HG03469 (cell line): Measurements from ENCODE around the gene TRABD2B.

Source experiments
- ATAC-seq: cut with Tn5 transposase; IDR thresholded peaks from one replicate; pipeline ENCODE4 v1.9.1; 2021; ENCODE audit warnings: mild to moderate bottlenecking, moderate library complexity, moderate number of reproducible peaks; ENCODE audit not compliant: unreplicated experiment

TRABD2B gene

DNA sequence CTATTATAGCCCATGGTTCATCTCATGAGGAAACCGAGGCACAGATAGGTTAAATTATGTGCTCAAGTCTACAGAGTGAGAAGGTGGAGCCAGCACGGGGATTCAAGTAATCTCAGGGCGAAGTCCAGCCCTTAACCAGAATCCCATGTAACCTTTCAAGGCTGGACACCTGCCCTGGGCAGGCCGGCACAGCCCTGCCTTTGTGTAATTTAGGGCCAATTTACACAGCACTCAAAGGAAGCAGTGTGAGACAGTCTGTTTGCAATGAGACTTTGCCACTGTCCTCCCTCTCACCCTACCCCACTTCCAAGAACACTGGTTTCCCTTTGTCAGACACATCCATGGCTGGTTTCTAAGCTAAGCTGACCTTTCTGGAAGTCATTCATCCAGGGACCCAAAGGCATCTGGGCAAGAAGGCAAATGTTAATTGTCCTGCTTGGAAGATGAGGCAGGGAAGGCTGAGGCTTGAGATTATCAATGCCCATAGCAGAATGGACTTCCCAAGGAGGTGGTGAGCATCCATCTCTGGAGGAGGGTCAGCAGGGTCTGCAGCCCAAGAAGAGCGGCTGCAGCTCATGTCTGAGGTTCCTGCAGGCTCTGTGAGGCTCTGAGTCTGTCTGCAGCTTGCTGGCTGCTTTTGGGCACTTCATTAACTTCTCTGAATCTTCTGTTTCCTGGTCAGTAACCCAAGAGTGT, 159.2 kb downstream of the TRABD2B start:
- ATAC-seq, result no peak

DNA sequence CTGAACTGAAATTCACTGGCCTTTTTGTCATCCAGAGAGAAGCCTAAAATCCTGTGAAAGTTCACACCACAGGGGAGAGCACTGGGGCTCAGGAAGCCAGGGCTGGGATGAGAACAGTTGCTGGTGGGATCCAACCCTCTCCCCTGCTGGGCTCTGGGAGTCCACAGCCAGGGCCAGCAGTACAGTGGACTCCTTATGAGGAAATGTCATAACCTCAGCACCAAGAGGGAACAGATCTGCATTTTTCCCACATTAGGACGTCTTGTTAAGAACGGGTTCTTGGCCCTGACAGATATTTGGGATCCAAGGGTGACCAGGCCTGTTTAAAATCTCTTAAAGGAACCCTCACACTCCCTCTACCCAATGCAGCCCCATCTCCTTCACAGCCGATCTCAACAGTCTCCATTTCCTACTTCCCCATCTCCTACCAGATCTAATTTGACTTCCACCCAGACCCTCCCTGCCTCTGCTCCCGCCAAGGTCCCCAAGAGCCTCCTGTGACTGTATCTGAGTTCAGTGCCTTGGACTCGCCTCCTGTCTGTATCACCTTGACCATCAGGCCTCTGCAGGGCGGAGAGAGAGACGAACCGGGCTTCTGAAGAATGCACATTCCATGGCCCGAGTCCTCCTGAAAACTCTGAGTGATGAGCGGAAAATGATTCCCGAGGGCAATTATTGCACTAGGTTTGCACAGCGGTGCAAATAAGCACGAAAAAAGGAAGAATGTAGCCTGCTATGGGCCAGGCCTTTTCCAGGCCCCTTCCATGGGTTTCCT, 159.9 kb downstream of the TRABD2B start:
- no peak for ATAC-seq

DNA sequence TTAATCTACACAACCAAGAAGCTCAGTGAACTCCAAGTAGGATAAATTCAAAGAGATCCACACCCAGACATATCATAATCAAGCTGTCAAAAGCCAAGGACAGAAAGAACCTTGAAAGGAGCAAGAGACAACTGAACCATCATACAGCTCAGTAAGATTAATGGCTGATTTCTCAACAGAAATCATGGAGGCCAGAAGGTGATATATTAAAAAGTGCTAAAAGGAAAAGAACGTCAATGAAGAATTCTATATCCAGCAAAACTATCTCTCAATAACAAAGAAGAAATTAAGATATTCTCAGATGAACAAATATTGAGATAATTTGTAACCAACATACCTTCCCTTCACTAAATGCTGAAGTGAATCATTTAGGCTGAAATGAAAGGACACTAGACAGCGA, 161.8 kb downstream of the TRABD2B start:
- no peak for ATAC-seq

DNA sequence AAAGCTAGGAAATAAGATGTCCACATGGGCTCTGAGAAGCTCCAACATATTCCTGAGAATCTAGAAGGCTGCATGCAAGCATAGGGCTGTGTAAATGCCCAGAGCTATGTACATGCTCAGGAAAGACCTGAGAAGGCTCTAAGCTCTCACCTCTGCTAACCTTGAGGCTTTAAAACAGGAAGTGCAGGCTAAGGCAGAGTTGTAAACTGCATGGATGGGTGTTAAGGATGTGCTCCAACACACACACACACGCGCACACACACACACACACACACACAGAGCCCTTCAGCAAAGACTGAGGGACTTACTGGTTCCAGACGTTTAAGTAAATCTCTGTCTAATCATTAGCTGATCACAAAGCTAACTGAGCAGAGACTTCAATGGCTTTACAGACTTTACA, 162.9 kb downstream of the TRABD2B start:
- ATAC-seq, result no peak

DNA sequence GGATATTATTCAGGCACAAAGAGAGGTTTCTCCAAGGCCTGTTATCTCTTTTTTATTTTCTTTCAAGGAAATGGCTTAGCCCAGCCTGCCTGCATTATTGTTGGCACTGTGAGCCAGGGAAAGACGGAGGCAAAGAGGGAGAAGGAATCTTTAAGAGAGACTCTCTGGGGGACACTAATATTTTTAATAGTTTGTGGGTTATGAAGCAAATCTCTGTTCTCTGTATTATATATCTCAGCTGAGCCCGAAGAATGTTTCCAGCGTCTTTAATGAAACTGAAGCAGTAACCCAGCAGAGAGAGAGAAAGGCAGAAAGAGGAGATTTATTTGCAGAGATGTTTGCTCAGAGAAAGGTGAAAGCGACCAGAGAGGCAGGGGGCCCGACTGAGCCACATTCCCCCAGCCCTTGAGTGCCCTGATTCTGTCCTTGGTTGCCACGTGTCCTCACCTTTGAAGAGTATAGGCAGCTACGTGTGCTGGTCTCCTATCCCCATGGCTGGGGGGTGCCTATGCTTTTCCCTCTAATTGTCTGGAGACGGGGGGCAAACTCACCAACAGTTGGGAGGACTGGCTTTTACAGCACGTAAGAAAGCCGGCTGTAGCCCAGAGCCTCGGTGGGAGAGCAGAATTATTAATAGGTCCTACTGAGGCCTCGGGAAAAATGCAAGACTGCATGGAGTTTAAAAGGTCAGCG, 166.4 kb downstream of the TRABD2B start:
- ATAC-seq, result no peak

DNA sequence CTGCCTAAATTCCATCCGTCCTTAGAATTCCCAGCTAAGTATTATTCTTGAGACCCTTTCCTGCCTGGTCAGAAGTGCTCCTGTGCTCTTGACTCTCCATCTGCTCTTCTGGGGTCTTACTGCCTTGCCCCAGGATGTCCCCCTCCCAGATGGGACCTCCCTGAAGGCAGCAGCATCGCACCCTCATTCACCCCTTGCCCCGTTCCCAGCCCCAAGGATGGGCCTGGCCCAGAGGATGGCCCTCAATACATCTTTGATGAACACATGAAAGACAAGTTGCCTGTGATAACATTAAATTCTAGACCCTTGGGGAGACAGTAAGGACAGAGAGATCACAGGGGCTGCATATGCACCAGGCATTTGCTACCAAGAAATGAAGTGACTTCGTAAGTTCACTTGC, 167.2 kb downstream of the TRABD2B start:
- no peak for ATAC-seq

DNA sequence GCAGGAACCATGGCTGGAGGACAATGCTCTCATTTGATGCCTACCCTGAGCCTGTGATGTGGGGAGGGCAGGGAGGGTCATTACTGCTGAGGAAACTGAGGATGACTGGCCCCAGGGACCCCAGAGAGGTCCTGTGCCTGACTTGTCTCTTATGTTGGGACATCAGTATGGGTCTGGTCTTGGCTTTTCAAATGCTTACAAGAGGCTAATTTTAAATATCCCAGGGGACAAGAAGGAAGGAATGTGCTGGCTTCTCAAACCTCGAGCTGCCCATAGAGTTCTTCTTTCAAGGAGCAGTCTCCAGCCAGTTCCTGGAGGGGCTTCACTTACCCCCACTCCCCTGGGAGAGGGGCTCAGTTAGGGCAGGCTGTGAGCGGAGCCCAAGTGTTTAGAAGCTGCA, 168.2 kb downstream of the TRABD2B start:
- ATAC-seq, result no peak

DNA sequence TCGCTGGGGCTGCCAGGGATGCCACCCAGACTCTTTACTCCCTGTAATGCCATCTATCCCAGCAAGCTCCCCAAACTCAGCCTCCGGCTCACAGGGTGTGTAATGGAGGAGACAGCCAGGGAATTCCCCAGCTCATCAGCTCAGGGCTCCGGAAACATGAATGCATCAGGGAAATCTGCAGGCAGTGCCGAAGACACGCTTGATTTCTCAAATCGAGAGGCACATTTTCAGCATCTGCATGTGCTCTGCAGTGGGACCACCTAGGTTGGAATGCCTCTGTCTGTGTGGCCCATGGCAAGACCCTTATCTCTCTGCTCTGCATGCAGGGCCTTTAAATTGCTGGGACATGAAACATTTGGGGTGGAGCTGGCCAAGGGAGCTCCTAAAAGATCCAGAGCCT, 170.1 kb downstream of the TRABD2B start:
- no peak for ATAC-seq

DNA sequence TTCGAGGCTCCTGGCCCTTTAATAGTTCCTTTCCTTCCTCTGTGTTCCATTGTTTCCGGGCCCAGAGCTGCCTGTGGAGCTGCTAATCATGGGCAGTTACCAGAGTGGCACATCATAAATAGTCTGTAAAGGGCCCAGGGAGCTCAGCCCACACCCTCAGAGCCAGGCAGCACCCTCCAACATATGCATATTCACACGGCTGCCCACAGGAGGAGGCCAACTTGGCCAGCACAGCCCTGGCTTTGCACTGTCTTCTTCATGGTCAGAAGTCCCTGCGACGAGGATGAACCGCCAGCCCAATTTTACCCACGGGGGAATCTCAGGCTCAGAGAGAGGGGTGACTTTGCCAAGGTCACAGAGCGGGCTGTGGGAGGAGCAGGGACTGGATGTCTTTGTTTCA, 172.5 kb downstream of the TRABD2B start:
- ATAC-seq, result no peak

DNA sequence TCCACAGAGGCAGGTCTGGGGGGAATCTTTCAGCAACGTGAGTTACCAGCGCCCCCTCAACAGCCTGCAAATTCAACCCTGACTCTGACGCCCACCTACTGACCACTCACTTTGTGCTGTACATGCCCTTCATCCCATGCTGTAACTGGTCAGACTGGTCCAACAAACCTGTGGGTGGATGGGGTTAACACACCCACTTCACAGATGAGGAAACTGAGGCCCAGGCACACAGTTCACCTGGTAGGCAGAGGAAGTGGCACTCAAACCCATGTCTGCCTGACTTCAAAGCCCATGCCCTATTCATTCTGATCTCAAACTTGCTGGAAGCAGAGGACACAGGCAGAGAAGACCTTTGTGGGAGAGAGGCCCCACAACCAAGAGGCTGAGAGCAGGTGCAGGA, 172.9 kb downstream of the TRABD2B start:
- ATAC-seq, result no peak

DNA sequence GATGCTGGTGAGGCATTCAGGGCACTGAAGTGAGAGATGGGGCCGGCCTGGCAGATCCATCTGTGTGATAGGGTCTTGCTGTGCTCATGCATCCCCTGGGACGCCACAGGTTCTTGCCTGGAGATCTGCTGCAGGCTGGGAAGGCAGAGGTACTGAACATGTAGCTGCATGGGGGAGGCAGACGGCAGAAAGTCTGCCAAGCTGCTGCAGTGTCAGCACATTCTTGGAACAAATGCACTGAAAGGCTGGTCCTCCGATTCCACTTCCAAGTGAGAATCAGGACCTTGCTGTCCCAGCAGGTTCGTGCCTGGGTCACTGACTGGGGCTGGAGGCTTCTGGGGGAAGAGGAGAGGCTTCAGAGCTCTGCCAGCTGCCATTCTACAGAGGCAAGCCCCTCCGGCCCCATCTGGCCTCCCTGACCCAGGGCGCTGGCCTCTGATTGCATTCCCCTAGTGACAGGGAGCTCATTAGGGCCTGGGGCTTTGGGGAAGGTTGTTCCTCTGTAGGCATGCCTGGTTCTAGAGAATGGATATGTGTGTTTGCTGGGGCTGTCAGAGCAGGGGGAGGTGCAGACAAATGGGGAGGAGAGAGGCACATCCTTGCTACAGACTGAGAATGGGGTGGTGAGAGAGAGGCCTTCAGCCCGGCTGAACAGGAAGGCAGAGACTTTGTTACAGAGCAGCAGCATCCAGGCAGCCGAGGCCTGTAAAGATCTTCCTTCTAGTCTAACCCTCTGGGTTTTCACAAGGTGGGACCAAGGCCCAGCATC, 174.0 kb downstream of the TRABD2B start:
- ATAC-seq, result no peak

DNA sequence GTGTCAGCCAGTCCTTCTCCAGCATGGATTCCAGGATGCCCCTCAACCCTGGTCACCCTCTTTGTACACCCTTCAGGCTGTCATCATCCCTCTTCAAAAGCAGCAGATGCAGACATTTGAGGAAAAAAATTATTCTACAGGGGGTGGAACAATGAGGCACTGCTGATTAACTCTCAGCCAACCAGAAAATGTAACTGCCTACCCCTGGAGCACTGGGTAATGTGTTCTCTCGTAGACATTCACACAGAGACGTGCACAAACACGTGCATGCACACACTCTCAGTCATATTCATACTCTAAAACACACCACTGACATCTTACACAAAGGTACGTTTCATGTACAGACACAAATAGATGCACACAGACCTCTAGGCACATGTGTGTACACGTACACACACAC, 175.4 kb downstream of the TRABD2B start:
- no peak for ATAC-seq

DNA sequence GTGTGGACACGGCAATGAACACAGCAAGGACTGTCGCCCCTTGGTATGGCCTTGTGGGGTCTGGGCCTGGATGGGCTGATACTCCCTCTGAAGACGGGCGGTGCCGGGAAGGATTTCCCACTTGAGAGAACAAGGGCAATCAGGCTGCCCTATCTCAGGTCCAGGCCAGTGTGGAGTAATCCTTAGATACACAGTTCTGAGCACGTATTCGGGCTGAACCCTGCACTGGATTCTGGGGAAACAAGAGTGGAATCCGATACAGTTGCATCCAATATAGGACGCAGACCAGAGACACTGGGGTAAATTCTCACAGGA, 177.7 kb downstream of the TRABD2B start:
- no peak for ATAC-seq

DNA sequence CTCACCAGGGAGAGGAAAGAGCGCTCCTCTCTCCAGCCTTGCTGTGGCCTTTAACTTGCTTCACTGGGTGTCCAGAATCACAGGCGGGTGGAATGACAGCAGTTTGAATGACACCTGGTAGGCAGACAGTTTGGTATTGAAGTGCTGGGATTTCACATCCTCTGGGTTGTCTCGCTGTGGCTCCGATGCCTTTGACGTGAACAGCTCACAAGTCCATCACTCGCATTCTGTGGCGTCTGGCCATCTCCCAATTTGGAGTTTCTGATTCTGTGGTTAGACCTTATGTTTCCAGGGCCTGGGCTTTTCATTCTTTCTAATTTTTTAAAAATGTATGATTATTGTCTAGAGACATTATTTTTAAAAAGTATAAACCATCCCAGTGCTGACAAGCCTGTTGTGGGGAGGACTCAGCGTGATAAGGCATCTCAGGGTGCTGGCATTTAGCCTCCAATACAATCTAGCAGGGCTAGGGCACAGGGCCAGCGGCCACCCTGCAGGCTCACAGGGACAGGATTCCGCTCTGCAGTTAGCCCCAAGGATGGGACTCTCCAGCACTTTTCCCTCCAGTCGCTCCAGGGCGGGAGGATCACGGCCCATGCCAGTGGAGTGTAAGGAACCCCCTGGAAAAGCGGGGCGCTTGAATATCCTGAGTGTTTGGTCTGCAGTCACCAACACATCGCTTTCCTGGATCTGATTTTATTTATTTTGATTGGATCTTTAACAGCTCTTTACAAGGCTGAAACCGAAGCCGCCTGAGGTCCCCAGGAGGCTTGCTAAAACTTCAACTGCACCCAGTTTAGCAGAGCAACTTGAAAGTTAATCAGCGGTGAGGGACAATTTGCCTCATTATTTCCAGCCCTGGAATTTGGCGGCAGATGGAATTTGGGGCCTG, 178.3 kb downstream of the TRABD2B start:
- ATAC-seq, result no peak

DNA sequence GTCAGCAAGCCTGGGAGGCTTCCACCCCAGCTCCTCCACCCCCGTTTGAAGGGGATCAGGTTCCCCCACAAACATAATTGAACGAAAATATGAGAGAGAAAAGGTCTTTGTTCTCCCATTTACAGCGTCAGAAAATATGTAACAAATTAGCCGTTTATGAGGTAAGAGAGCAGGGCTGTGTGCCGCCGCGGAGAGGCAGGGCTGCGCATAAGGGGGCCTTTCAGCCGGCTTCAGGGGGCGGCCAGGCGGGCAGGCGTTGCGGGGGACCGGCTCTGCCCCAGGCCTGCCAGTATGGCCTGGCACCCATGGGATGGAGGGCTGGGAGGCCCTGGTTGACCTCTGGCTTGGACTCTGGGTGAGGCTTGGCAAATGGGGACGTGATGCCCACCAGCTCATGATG, 179.3 kb downstream of the TRABD2B start:
- ATAC-seq, result no peak

DNA sequence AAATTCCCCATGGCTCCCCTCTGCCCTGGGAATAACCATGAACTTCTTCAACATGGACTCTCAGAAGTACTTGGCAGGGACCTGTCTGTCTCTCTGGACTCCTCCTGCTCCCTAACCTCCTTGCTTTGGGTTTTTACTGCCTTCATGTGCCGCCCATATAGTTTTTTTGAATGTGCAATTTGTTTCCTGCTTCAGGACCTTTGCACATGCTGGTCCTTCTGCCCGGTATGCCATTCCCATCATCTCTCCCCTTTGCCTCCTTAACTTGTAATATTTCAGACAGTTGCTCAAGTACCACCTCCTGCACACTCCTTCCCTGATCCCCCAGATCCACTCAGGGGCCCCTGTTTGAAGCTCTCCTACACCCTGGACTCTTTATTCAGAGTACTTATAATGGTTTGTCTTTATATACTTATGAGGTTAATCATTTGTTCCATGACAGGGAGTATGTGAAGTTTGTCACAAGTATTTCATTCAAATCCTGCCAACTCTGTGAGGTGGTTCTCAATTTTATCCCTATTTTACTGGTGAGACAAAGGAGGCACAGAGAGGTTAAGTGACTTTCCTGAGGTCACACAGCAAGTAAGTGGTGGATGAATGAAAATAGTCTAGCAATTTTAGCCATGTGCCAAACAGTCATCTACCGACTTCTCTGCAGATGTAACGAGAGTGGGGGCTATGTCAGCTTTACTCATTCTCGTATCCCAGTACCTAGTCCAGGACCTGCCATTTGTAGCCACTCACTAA, 180.7 kb downstream of the TRABD2B start:
- no peak for ATAC-seq

DNA sequence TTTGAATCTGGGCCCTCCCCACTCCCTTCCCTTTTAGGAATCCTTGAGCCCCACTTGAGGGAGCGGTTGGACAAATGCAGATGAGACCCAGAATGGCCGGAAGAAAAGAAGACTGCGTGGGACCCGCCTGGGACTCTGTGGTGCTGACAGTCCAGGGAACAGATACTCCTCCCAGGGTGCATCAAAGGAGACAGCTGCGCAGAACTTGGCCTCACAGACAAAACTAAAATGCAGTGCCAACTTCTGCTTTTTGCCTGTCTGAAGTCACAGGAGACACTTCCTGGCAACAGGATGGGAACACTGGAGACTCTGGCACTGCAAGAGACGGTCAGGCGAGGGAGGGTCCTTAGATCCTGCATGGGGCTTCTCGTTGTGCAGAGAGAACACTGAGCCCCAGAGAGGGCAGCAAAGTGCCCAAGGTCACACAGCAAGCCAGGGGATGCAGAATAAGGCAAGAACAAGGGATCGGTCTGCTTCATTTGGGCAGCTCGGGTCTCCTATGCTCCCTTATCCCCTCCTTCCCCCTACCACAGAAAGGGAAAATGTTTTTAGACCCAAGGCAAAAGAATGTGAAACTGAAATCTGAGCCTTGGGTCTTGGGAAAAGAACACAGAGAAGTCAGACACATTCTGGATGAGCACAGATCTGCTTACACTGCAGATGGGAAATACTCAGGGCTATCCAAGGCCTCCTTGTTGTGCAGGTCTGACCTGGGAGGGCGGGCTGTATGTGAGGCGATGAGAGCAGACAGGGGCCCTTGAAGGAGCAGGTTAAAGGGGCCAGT, 182.4 kb downstream of the TRABD2B start:
- ATAC-seq, result no peak

DNA sequence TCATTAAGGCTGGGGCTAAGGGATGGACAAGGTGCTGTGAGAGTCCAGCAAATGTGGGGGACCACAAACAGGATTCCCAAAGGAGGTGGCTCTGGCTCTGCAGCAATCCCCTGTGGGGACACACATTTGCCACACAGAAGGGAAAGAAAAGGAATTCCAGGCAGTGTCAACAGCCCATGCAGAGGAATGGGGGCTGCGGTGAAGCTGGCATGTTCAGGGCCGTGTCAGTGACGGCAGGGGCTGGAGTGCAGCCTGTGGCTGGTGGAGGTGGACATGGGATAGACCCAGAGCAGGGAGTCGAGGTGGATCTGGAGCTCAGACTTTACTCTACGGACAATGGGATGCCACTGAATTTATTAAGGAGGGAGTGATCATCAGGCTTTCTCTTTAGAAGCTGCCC, 183.2 kb downstream of the TRABD2B start:
- no peak for ATAC-seq

DNA sequence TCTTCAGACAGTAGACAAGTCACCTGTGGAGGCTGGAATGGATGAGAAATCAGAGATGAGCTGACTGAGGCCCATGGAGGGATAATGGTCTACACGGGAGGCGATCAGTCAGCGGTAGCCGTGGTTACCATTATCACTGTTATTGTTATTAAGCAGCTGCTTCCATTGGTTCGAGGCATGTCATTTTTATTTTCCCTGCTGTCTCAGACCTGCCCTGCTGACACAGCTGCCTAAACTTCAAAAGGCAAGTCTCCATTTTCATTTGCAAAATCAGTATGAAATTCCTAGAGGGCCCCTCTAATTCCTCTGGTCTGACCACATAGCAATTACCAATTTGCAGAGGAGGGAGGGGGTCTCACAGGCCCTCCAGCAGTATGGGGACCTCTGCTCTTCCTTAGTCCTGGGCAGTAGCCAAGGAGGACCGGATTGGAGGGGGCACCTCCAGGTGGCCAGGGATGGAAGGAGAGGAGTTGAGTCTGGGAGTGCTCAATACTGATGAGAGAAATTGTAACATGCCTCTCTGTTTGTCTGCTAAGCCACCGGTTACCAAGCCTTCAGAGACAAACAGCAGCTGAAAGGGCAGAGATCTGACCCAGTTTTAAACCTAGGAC, 184.2 kb downstream of the TRABD2B start:
- no peak for ATAC-seq
